Measurements from ENCODE around the gene LAMA1.

The LAMA1 gene

DNA sequence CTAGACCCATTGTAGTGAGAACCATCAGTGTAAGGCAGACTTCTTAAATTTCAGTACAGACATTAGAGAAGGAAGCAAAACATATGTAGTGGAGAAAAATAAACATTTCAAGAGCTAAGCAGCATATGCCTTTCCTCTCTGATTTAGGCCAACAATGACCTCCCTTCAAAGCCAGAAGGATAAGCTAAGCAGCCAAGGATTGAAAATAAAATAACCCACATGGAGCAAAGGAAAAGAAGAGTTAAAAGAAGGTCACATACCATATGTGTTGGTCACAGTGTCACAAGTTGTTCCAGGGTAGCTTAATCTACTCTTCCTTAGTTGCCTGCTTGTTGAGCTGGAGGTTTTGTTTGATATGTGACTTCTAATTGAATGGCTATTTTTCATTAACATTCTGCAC is 15.6 kb upstream of the LAMA1 start:
- TF ChIP-seq, protein P1, sequence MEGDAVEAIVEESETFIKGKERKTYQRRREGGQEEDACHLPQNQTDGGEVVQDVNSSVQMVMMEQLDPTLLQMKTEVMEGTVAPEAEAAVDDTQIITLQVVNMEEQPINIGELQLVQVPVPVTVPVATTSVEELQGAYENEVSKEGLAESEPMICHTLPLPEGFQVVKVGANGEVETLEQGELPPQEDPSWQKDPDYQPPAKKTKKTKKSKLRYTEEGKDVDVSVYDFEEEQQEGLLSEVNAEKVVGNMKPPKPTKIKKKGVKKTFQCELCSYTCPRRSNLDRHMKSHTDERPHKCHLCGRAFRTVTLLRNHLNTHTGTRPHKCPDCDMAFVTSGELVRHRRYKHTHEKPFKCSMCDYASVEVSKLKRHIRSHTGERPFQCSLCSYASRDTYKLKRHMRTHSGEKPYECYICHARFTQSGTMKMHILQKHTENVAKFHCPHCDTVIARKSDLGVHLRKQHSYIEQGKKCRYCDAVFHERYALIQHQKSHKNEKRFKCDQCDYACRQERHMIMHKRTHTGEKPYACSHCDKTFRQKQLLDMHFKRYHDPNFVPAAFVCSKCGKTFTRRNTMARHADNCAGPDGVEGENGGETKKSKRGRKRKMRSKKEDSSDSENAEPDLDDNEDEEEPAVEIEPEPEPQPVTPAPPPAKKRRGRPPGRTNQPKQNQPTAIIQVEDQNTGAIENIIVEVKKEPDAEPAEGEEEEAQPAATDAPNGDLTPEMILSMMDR (IDR thresholded peaks at IDR 0.05; ENCODE audit: extremely low read depth, missing control alignments), result no peak
- no peak for DNase-seq (ENCODE audit: low spot score)

DNA sequence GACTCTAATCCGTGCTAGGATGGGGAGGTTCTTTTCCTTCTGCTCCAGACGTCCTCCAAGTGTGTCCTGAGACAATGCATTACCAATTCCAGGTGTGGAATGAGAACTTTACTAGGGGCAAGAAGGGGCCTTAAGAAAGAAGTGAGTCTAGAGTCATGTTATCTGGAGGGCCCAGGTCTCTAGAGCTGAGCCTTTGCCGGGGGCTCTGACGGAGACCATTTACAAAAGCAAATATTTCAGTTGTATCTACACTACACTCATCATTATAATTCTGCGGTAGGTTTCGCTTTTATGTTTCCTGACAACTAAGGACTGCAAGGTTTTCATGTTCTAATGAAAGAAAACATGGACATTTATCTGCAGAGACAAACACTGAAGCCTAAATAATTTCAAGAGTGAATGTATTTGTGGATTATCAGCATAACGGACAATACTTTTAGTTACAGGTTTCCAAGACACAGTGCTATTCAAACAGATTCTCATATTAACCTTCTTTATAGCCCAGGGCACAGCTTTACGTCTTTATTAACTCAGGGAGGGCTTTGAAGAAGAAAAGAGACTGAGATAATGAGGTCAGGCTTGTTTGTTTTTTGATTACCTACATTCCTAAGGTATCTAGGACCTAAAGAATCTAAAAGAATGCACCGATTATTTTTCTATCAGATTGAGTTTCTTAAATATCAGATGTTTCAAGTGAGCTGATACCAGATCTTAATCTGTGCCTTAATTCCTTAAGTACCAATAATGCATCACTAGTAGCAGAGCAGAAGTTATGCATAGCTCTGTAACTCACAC is 15.0 kb upstream of the LAMA1 start:
- TF ChIP-seq, protein P1 (IDR thresholded peaks at IDR 0.05; ENCODE audit: extremely low read depth, missing control alignments), result no peak
- DNase-seq (ENCODE audit: low spot score), result no peak

DNA sequence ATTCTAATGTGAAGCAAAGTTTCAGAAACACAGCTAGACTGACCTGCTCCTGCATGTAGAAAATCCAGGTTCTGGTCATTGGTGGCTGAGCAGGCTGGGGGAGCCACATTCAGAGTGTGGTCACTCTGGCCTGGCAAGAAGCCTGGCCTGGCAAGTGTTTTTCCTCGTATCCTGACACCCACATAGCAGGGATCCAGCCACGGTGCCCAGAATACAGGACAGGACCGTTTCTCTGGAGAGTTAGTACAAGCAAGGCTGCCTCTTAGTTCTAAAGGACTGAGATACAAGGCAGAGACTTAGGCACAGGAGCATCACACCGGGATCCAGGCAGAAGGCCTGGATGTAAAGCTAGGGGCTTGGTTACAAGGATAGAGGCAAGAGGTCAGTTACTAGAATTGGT is 4.8 kb upstream of the LAMA1 start:
- no peak for DNase-seq (ENCODE audit: low spot score)
- TF ChIP-seq, protein P1 (IDR thresholded peaks at IDR 0.05; ENCODE audit: extremely low read depth, missing control alignments), result no peak

DNA sequence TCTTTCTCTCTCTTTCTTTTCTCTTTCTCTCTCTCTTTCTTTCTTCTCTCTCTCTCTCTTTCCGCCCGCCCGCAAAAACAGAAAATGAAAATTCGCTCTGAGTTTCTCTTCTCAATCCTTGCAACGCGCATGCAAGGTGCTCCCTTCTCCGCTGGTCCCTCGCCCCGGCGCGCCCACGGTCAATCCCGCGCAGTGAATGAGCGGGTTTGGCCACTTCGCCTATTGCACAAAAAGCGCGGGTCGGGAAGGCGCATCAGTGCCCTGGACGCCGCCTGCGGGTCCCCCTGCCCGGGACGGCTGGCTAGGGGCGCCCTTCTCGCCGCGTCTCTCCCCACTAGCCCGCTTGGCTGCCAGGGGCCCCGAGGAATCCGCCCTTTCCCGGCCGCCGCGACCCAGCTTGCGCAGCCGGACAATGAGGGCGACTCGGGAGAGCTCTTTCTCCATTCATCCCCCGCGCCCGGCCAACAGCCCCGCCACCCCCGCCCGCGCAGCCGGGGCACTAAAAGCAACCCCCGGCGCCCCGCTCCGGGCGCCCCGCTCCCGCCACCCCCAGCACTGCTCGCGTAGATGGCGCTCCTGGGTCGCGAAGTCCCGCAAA is 706 bp downstream of the LAMA1 start:
- TF ChIP-seq, protein P1 (IDR thresholded peaks at IDR 0.05; ENCODE audit: extremely low read depth, missing control alignments), result no peak
- no peak for DNase-seq (ENCODE audit: low spot score)

DNA sequence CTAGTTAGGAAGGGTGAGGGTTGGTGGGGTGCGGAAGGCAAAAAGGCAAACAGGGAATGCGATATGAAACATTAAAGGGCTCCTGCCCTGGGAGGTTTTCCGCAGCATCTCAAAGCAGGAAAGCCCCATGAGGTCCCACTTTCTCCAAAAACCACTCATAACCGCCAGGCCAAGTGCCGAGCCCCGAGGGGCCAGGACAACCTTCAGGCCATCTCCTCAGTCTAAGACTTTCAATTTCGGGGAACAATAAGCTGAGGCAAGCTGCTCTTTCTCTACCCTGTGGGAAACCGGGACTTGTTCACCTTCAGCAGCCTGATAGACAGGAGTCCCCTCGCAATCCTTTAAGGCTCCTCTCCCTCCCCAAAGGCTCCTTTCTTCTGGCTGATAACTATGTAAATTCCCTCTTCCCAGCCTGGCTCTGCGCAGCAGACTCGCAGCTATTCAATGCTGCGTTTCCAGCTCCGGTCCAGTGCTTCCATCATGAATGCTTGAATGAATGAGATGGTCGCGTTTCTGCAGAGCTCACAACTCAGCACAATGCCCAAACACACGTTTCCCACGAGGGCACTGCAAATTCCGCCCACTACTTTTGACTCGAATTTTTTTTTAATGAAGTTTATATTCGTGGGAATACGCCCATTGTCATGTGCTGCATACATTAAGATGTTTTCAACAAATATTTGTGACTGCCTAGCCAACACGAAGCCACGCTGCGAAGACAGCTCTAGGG is 1.4 kb downstream of the LAMA1 start:
- no peak for DNase-seq (ENCODE audit: low spot score)
- TF ChIP-seq, protein P1 (IDR thresholded peaks at IDR 0.05; ENCODE audit: extremely low read depth, missing control alignments), result no peak

DNA sequence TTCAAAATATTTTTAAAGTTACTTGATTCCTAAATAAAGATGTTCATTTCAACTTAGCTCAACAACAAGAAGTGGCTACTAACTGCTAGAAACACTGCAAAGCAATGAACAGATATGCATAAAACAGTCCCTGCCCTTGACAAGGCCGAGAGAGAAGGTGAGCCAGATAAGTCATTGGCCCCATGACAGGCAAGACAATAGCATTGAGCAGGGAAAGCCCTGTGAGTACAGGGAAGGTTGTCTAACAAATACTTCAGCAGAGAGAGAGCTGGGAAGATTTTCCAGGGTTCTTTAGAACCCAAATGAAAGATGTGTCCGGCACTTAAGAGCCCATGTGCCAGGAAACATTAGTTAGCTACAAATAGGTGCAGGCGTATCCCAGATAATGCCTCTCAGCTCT is 4.7 kb downstream of the LAMA1 start:
- TF ChIP-seq, protein P1 (IDR thresholded peaks at IDR 0.05; ENCODE audit: extremely low read depth, missing control alignments), result no peak
- no peak for DNase-seq (ENCODE audit: low spot score)

DNA sequence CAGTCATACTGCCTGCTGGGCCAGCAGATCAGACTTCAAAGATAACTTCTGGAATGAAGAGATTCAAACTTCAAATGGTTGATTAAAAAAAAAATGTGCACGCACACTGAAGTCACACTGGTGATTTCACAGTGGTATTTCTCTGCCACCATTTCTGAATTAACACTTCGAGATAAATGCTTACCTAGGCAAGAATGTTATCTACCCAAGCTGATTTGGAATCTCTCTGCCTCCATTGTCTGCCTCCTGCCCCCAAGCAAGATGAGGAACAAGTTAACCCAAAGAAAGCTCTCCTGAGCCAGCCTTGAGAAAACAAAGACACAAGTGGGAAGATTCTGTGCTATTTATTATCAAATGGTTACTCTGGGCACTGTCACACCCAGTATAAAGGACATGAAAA is 6.5 kb downstream of the LAMA1 start:
- no peak for DNase-seq (ENCODE audit: low spot score)
- TF ChIP-seq, protein P1 (IDR thresholded peaks at IDR 0.05; ENCODE audit: extremely low read depth, missing control alignments), result no peak
